WTC11 (cell line): ENCODE measurements around the gene SETD1B.

Experiments used
- CREM ChIP-seq: sonication (generic); formaldehyde crosslinking; IDR thresholded peaks from 2 replicates; pipeline ENCODE4 v1.8.1; 2022; ENCODE audit warnings: mild to moderate bottlenecking, missing genetic modification reagents, moderate library complexity
- CTCF ChIP-seq: fragments of 200-600 bp; IDR thresholded peaks from 2 replicates; pipeline ENCODE4 v1.8.0; 2022; ENCODE audit warnings: antibody characterized with exemption
- FOXP4 ChIP-seq: sonication (generic); formaldehyde crosslinking; IDR thresholded peaks from 2 replicates; pipeline ENCODE4 v1.8.0; 2022; ENCODE audit warnings: mild to moderate bottlenecking, missing genetic modification reagents
- NFYB ChIP-seq: sonication (generic); formaldehyde crosslinking; conservative IDR thresholded peaks from 2 replicates; pipeline ENCODE4 v1.8.0; 2022; ENCODE audit warnings: low read depth, missing genetic modification reagents
- USF1 ChIP-seq: sonication (generic); formaldehyde crosslinking; IDR thresholded peaks from 2 replicates; pipeline ENCODE4 v1.8.0; 2022; ENCODE audit warnings: mild to moderate bottlenecking, missing genetic modification reagents

GRCh38 chr12:121755591-121755990, 48.2 kb upstream of the SETD1B start:
- TF ChIP-seq FOXP4 (CRISPR knock-in tag) (no peak), CREM (CRISPR knock-in tag) (no peak), USF1 (CRISPR knock-in tag) (no peak), CTCF (no peak), NFYB (CRISPR knock-in tag) (no peak)
